HG03175 (cell line): ENCODE data around the gene SLX9.

ENCODE experiments used
- ATAC-seq: cut with Tn5 transposase; IDR thresholded peaks from one replicate; pipeline ENCODE4 v1.9.1; 2021; ENCODE audit warnings: mild to moderate bottlenecking, moderate library complexity; ENCODE audit not compliant: unreplicated experiment

Gene SLX9

GRCh38 chr21:44999428-44999971 is 59.7 kb downstream of the SLX9 start:
- no peak for ATAC-seq

GRCh38 chr21:44999972-45000636 is 60.3 kb downstream of the SLX9 start:
- no peak for ATAC-seq

GRCh38 chr21:45000637-45001133 is 60.9 kb downstream of the SLX9 start:
- no peak for ATAC-seq

- ATAC-seq = no peak
Measured at GRCh38 chr21:45001134-45002095, 61.6 kb downstream of the SLX9 start.

GRCh38 chr21:45002381-45003204 is 62.8 kb downstream of the SLX9 start:
- ATAC-seq = no peak

GRCh38 chr21:45003331-45004058 is 63.7 kb downstream of the SLX9 start:
- no peak for ATAC-seq

GRCh38 chr21:45004059-45004422 is 64.2 kb downstream of the SLX9 start:
- ATAC-seq = no peak

GRCh38 chr21:45004481-45005247 is 64.8 kb downstream of the SLX9 start:
- ATAC-seq = no peak

GRCh38 chr21:45006536-45007095 is 66.8 kb downstream of the SLX9 start:
- ATAC-seq = no peak

- no peak for ATAC-seq
Measured at GRCh38 chr21:45009616-45010015, 69.8 kb downstream of the SLX9 start.

GRCh38 chr21:45010096-45010495 is 70.3 kb downstream of the SLX9 start:
- ATAC-seq = no peak

GRCh38 chr21:45010860-45011259 is 71.0 kb downstream of the SLX9 start:
- no peak for ATAC-seq

- no peak for ATAC-seq
Measured at GRCh38 chr21:45011426-45011825, 71.6 kb downstream of the SLX9 start.

- no peak for ATAC-seq
Measured at GRCh38 chr21:45011911-45012661, 72.3 kb downstream of the SLX9 start.

GRCh38 chr21:45012662-45013259 is 72.9 kb downstream of the SLX9 start:
- no peak for ATAC-seq

GRCh38 chr21:45013260-45013841 is 73.5 kb downstream of the SLX9 start:
- ATAC-seq = no peak

- ATAC-seq = no peak
Measured at GRCh38 chr21:45014747-45015468, 75.1 kb downstream of the SLX9 start.
